Right cardiac atrium (tissue), 5 donors: ENCODE data around the gene AK5. TPM values are rescaled to one million over a fixed set of nuclear protein-coding genes. Genes with fewer than 3 reads are reported as not detected.
A peak's percentile ranks its signal among the peaks of the same experiment; 100 is the strongest.

Experiments
- ATAC-seq, 2 donors: fragments of 200-7000 bp; cut with Tn5 transposase; one replicate each; pipeline versions ENCODE4 v1.8.0 to v1.9.1; 2020; ENCODE audit warnings: moderate library complexity in 2 of 2, mild to moderate bottlenecking in 1 of 2
- DNase-seq, 3 donors: peaks; one replicate each; pipeline ENCODE4 v3.0.0-alpha.2; 2020
- H3K27ac ChIP-seq: one replicate; pipeline ENCODE4 v1.5.1; 2013; ENCODE audit warnings: mild to moderate bottlenecking, low read length, control low read depth, moderate library complexity
- H3K27me3 ChIP-seq: one replicate; pipeline ENCODE4 v1.6.1; 2013; ENCODE audit not compliant: control insufficient read depth, insufficient read depth
- H3K4me1 ChIP-seq: one replicate; pipeline ENCODE4 v1.6.1; 2013; ENCODE audit warnings: low read length; ENCODE audit not compliant: control insufficient read depth, insufficient read depth
- H3K4me3 ChIP-seq: one replicate; pipeline ENCODE4 v1.5.1; 2013; ENCODE audit warnings: low read length, control low read depth
- H3K9me3 ChIP-seq: one replicate; pipeline ENCODE4 v1.6.1; 2013; ENCODE audit warnings: low read length; ENCODE audit not compliant: control insufficient read depth
- WGBS: extraction: QIAGEN DNeasy Blood & Tissue Kit; methylation state at CpG from one replicate; pipeline ENCODE4 v1.1.7; 2013; 5-methylcytosine and 5-hydroxymethylcytosine counted together
- intact Hi-C, 4 donors: fragments of 100-400 bp; cut with DNase I; formaldehyde crosslinking; loops; one replicate each; pipeline versions ENCODE4 v1.11.0 to v1.14.0; 2022 to 2023
- polyA plus RNA-seq: library from polyadenylated mRNA; stranded (reverse); fragments of 200-250 nt; gene quantifications from one replicate; pipeline ENCODE4 v1.2.3, GENCODE V29; 2013
- total RNA-seq, 4 donors: library from RNA; stranded (reverse); fragmentation: NEBNext Ultra II Directional; extraction: Animal tissue kit (Norgen Biotek cat#: 25700); gene quantifications; one replicate each; pipeline ENCODE4 v1.2.1, GENCODE V29; 2021
- donor health status: healthy with polysubstance abuse.
- donor health status: DM: no; HTN: yes; CAD: no.
- donor health status: DM: no; HTN: no; CAD: no.
- donor health status: DM: no; HTN: yes; CAD: no; lungs with severe emphysema.
- donor health status: DM: yes; HTN: yes; CAD: no.

Gene AK5
- total and polyA plus RNA-seq, 5 donors = 0.79 to 2.8 (median 1.4) TPM

DNA sequence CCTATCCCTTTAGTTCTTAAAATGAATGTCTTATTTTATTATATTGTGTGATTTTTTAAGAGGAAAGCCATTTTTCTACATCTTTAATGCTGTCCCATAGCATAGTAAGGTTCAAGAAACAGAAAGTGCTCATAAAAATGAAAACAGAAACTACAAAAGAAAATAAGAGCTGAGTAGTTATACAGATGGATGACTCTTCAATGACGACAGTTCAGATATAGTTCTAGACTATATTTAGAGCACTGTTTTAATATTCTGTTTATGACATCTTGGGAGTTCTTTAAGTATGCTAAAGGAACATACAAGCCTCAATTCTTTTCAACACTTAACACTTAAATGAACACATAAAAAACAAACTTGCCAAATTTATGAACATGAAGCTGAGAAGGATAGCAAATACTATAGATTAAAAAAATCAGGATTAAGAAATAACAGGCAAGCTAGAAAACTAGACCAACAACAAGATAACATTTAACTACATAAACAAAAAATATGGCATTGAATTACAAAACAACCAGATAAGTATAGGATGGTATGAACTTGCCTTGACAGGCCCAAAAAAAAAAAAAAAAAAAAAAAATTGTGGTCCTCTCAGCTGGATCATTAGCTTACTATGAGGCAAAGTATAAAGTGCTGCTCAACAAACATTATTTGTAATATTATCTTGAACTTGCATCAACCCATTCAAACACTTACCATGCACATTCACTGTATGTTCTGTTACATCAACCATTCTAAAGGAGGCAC, 312.7 kb downstream of the AK5 start:
- Histone ChIP-seq H3K4me3 (no peak overlapping the region), H3K27me3 (no peaks in the 10 kb centered on the region), H3K9me3 (no peaks in the 10 kb centered on the region), H3K27ac (no peak overlapping the region), H3K4me1 (no peaks in the 10 kb centered on the region)
- WGBS = 49% methylated on average over 1 of the region's 1 CpG
- ATAC-seq = no peak
- DNase-seq = no peak
- intact Hi-C loops = no loop called here

DNA sequence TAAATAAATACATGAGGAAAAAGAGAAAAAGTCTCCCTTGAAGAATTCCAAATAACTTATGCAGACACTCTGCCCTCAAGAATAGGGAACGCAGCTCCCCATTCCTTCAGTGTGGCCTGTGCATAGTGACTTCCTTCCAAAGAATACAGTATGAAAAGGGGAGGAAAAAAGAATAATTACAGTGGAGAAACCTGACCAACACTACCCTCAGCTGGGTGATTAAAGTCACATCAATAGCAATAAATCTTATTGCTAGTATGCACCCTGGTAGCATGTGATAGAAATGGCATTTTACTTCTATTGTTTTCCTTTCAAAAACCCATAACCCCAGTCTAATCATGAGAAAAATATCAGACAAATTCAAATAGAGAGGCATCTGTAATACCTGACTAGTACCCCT, 315.5 kb downstream of the AK5 start:
- intact Hi-C loops = no loop called here
- no peaks in the 10 kb centered on the region for H3K4me1 ChIP-seq
- DNase-seq (no peak), ATAC-seq (no peak)
- no peaks in the 10 kb centered on the region for H3K27me3 ChIP-seq
- H3K9me3 ChIP-seq = no peaks in the 10 kb centered on the region
- no peak overlapping the region for H3K27ac ChIP-seq
- 100% methylated on average over 1 of the region's 1 CpG for WGBS
- H3K4me3 ChIP-seq = no peak overlapping the region

DNA sequence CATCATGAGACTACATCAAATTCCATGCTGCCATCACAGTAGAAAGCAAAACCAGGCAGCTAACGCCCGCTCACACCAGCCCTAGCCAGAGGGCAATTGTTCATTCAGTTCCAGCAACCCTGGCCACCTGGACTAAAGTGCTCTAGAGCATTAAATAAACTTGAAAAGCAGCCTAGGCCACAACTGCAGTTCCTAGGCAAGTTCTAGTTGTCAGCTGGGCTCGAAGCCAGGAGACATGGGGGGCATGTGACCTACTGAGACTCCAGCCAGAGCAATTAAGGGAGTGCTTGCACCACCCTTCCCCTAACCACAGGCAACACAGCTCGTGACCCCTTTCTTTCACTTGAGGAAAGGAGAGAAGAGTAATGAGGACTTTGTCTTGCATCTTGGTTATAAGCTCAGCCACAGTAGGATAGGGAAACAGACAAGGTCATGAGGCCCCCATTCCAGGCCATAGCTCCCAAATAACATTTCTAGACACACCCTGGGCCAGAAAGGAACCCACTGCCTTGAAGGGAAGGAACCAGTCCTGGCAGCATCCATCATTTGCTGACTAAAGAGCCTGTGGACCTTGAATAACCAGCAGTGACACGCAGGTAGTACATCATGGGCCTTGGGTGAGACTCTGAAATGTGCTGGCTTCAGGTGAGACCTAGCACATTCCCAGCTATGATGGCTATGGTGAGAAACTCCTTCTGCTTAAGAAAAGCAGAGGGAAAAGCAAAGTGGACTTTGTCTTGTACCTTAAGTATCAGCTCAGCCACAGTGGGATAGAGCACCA, 323.6 kb downstream of the AK5 start:
- Histone ChIP-seq H3K4me1 (peaks cover 10% of the 10 kb centered on the region), H3K4me3 (no peak overlapping the region), H3K9me3 (no peaks in the 10 kb centered on the region), H3K27ac (no peak overlapping the region), H3K27me3 (no peaks in the 10 kb centered on the region)
- intact Hi-C loops = no loop called here
- ATAC-seq (peak; percentile 64 to 81), DNase-seq (peak; percentile 54 to 82 (median 82))
- 64% methylated on average over 5 of the region's 5 CpGs for WGBS

DNA sequence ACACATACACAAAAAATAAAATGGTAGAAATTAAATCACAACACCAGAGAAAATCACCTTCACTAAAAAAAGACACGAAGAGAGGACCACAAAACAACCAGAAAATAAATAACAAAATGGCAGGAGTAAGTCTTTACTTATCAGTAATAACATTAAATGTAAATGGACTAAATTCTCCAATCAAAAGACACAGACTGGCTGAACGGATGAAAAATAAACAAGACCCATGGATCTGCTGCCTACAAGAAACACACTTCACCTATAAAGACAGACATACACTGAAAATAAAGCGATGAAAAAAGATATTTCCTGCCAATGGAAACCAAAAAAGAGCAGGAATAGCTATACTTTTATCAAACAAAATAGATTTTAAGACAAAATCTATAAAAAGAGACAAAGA, 327.1 kb downstream of the AK5 start:
- Histone ChIP-seq H3K4me1 (peaks cover 10% of the 10 kb centered on the region), H3K4me3 (no peak overlapping the region), H3K27ac (no peak overlapping the region), H3K27me3 (no peaks in the 10 kb centered on the region), H3K9me3 (no peaks in the 10 kb centered on the region)
- ATAC-seq (no peak), DNase-seq (no peak)
- 99% methylated on average over 3 of the region's 3 CpGs for WGBS
- intact Hi-C loops = no loop called here

Other genes starting within 250 kb of the AK5 start
- gene PIGK, start 62.6 kb upstream of the AK5 start, total RNA-seq = 10 to 100 TPM; 34.9 to 40.1 (median 36.1) TPM
- gene PIGK, start 62.6 kb upstream of the AK5 start, polyA plus RNA-seq = 20.9 TPM